ENCODE results near the gene PRKX.
"Not testable (repeated sequence)": the region's sequence is repeated elsewhere in the genome, so short reads cannot be mapped to it uniquely, and the experiment has no call there.

PRKX gene

GRCh38 chrX:3697701-3698279 lies 15.7 kb downstream of the PRKX start:
- no peak overlapping the region for H3K4me3 ChIP-seq (ENCODE audit: low read length)
- TF ChIP-seq, protein P1, sequence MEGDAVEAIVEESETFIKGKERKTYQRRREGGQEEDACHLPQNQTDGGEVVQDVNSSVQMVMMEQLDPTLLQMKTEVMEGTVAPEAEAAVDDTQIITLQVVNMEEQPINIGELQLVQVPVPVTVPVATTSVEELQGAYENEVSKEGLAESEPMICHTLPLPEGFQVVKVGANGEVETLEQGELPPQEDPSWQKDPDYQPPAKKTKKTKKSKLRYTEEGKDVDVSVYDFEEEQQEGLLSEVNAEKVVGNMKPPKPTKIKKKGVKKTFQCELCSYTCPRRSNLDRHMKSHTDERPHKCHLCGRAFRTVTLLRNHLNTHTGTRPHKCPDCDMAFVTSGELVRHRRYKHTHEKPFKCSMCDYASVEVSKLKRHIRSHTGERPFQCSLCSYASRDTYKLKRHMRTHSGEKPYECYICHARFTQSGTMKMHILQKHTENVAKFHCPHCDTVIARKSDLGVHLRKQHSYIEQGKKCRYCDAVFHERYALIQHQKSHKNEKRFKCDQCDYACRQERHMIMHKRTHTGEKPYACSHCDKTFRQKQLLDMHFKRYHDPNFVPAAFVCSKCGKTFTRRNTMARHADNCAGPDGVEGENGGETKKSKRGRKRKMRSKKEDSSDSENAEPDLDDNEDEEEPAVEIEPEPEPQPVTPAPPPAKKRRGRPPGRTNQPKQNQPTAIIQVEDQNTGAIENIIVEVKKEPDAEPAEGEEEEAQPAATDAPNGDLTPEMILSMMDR (IDR thresholded peaks at IDR 0.05; ENCODE audit: insufficient read depth, low read depth, low read length, missing control alignments), result no peak
- DNase-seq (ENCODE audit: low read depth), result peak; percentile 77

- DNase-seq (ENCODE audit: low read depth), result peak; percentile 27
- TF ChIP-seq, protein P1 (IDR thresholded peaks at IDR 0.05; ENCODE audit: insufficient read depth, low read depth, low read length, missing control alignments), result no peak
- no peak overlapping the region for H3K4me3 ChIP-seq (ENCODE audit: low read length)
Measured at GRCh38 chrX:3697220-3697684, 16.2 kb downstream of the PRKX start.

DNA sequence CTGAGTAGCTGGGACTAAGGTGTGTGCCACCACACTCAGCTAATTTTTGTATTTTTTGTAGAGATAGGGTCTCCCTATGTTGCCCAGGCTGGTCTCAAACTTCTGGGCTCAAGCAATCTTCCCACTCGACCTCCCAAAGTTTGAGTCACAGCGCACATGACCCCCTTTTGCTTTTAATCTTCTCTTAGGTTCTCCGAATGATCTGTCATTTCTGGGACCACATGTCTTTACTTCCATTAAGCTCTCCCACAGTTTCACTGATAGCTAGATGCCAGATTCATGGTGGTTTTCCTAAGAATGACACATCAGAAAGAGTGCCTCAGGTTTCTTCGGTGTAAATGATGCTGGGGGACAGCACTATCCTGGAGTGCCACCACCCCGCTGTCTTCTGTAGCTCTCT lies 17.9 kb downstream of the PRKX start:
- DNase-seq (ENCODE audit: low read depth), result no peak
- TF ChIP-seq, protein P1 (IDR thresholded peaks at IDR 0.05; ENCODE audit: insufficient read depth, low read depth, low read length, missing control alignments), result no peak
- H3K4me3 ChIP-seq (ENCODE audit: low read length), result no peak overlapping the region

GRCh38 chrX:3690140-3690539 lies 23.3 kb downstream of the PRKX start:
- DNase-seq (ENCODE audit: low read depth), result no peak
- TF ChIP-seq, protein P1 (IDR thresholded peaks at IDR 0.05; ENCODE audit: insufficient read depth, low read depth, low read length, missing control alignments), result no peak
- H3K4me3 ChIP-seq (ENCODE audit: low read length), result no peak overlapping the region

GRCh38 chrX:3683236-3683635 lies 30.2 kb downstream of the PRKX start:
- DNase-seq (ENCODE audit: low read depth); H3K4me3 ChIP-seq (ENCODE audit: low read length): not testable (repeated sequence)

- no peak for DNase-seq (ENCODE audit: low read depth)
- no peak overlapping the region for H3K4me3 ChIP-seq (ENCODE audit: low read length)
- TF ChIP-seq, protein P1 (IDR thresholded peaks at IDR 0.05; ENCODE audit: insufficient read depth, low read depth, low read length, missing control alignments), result no peak
Measured at GRCh38 chrX:3680459-3680858, 33.0 kb downstream of the PRKX start.

- DNase-seq (ENCODE audit: low read depth), result no peak
- TF ChIP-seq, protein P1 (IDR thresholded peaks at IDR 0.05; ENCODE audit: insufficient read depth, low read depth, low read length, missing control alignments), result no peak
- no peak overlapping the region for H3K4me3 ChIP-seq (ENCODE audit: low read length)
Measured at GRCh38 chrX:3679669-3680068, 33.8 kb downstream of the PRKX start.
